HT-29 (cell line): ENCODE measurements around the gene OR1D2. TPM values are rescaled to one million over a fixed set of nuclear protein-coding genes. Genes with fewer than 3 reads are reported as not detected.
"Not testable (repeated sequence)": the region's sequence is repeated elsewhere in the genome, so short reads cannot be mapped to it uniquely, and the experiment has no call there.

Experiments used
- DNase-seq: peaks from one replicate; pipeline ENCODE4 v3.0.0-alpha.2; 2015; ENCODE audit warnings: low spot score
- total RNA-seq: library from RNA; depleted of rRNA; stranded (reverse); fragments of >200 nt; shearing (Covaris generic); gene quantifications from 2 replicates; pipeline ENCODE4 v1.2.3, GENCODE V29; 2014; rRNA removed

OR1D2 gene
- total RNA-seq = not detected in 2 replicates

- no peak for DNase-seq
Observed at GRCh38 chr17:3104322-3104721, at the start of gene OR1D2. TSS of gene OR1D2 (minus strand) at chr17:3104422. CDS start at chr17:3092996, 11,426 bp downstream.

GRCh38 chr17:3137494-3137893 lies 33.3 kb upstream of the OR1D2 start:
- DNase-seq = not testable (repeated sequence)

GRCh38 chr17:3127451-3127850 lies 23.2 kb upstream of the OR1D2 start, which contains the start of gene OR1G1:
TSS of gene OR1G1 (minus strand) at chr17:3127551. CDS start at chr17:3127551, 0 bp downstream.
- DNase-seq = no peak

- not testable (repeated sequence) for DNase-seq
Observed at GRCh38 chr17:3073850-3074249, 30.4 kb downstream of the OR1D2 start.

- DNase-seq = not testable (repeated sequence)
Observed at GRCh38 chr17:3065192-3065591, 39.0 kb downstream of the OR1D2 start.

- DNase-seq = not testable (repeated sequence)
Observed at GRCh38 chr17:3063507-3063906, 40.7 kb downstream of the OR1D2 start, which contains the start of gene OR1D5. TSS of gene OR1D5 (minus strand) at chr17:3063607. CDS start at chr17:3063607, 0 bp downstream.

- not testable (repeated sequence) for DNase-seq
Observed at GRCh38 chr17:3062824-3063377, 41.3 kb downstream of the OR1D2 start.

GRCh38 chr17:3054868-3055267 lies 49.4 kb downstream of the OR1D2 start:
- DNase-seq = not testable (repeated sequence)

- no peak for DNase-seq
Observed at GRCh38 chr17:3049705-3050295, 54.4 kb downstream of the OR1D2 start.

- peak; percentile 81 for DNase-seq
Observed at GRCh38 chr17:3048727-3049471, 55.3 kb downstream of the OR1D2 start.

GRCh38 chr17:3046753-3047152 lies 57.5 kb downstream of the OR1D2 start:
- no peak for DNase-seq

- no peak for DNase-seq
Observed at GRCh38 chr17:3043737-3044365, 60.4 kb downstream of the OR1D2 start.

GRCh38 chr17:3040882-3041281 lies 63.3 kb downstream of the OR1D2 start:
- DNase-seq = no peak

- DNase-seq = no peak
Observed at GRCh38 chr17:3039736-3040135, 64.5 kb downstream of the OR1D2 start.

- DNase-seq = no peak
Observed at GRCh38 chr17:3038941-3039340, 65.3 kb downstream of the OR1D2 start.

Other genes starting within 250 kb of the OR1D2 start
- gene OR1D5, start 40.8 kb downstream of the OR1D2 start, total RNA-seq = not detected in 2 replicates
- not detected in 2 replicates for gene OR1G1, start 23.1 kb upstream of the OR1D2 start, total RNA-seq
- not detected in 2 replicates for gene OR1A2, start 93.1 kb upstream of the OR1D2 start, total RNA-seq
- not detected in 2 replicates for gene OR1A1, start 103.2 kb upstream of the OR1D2 start, total RNA-seq
- gene OR3A1, start 193.9 kb upstream of the OR1D2 start, total RNA-seq = not detected in 2 replicates